ENCODE data around the gene STEAP1B. TPM values are rescaled to one million over a fixed set of nuclear protein-coding genes. Genes with fewer than 3 reads are reported as not detected.

Gene STEAP1B
- polyA plus RNA-seq, 3 donors: 0.16 TPM; not detected in 2

DNA sequence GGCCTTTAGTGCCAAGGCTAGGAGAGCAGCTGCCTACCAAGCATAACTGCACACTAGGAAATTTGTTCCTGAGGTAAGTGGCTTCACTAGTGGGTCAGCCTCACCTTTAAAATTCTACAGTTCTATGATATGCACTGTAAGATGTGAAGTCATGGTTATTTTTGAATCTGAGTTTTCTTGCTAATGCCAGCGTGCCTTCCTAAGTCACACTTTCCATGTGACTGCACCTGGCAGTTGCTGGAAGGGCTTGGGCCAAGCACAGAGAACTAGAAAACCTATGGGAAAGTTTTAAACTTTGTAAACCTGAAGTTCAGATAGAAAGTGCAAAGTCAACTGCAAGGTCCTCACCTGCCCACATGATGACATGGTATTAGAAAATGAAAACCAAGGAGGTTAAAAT is 42.5 kb downstream of the STEAP1B start:
- Histone ChIP-seq H3K27ac (ENCODE audit: low read depth in 1 of 2, low read length in 2 of 2) (no peak overlapping the region), H3K27me3 (ENCODE audit: control insufficient read depth in 2 of 2, insufficient read depth in 2 of 2, low read length in 2 of 2) (peaks cover 11 to 19% of the 10 kb centered on the region in 2 donors), H4K20me1 (ENCODE audit: insufficient read depth, low read length) (no peaks in the 10 kb centered on the region), H3K36me3 (replicated peaks in 1 of 2; ENCODE audit: control insufficient read depth in 1 of 2, insufficient read depth in 2 of 2, low read length in 2 of 2) (no peaks in the 10 kb centered on the region), H3K4me3 (replicated peaks in 1 of 3; ENCODE audit: low read depth in 2 of 3, low read length in 3 of 3) (no peak overlapping the region), H2AFZ (ENCODE audit: insufficient read depth, low read depth, low read length, poor library complexity, severe bottlenecking) (no peak overlapping the region), H3K4me1 (ENCODE audit: control insufficient read depth in 1 of 2, insufficient read depth in 2 of 2, low read length in 2 of 2) (no peaks in the 10 kb centered on the region), H3K9me3 (replicated peaks in 1 of 2; ENCODE audit: control insufficient read depth in 1 of 2, insufficient read depth in 1 of 2, low read length in 2 of 2) (peaks cover 0 to 2% of the 10 kb centered on the region in 2 donors), H3K4me2 (replicated peaks; ENCODE audit: extremely low read depth, low read length, poor library complexity, severe bottlenecking) (no peak overlapping the region), H3K79me2 (ENCODE audit: insufficient read depth, low read length) (no peaks in the 10 kb centered on the region), H3K9ac (ENCODE audit: insufficient read depth, low read length, poor library complexity, severe bottlenecking) (no peak overlapping the region)
- H3K4me1 Mint-ChIP-seq: peaks cover 2% of the 10 kb centered on the region
- H3K9me3 Mint-ChIP-seq: peaks cover 0 to 3% (median 0%) of the 10 kb centered on the region in 7 donors
- no CpG with 5 or more reads among the region's 1 CpG for WGBS (ENCODE audit: insufficient coverage)
- no peak overlapping the region for H3K4me3 Mint-ChIP-seq
- H3K27ac Mint-ChIP-seq: no peak overlapping the region
- H3K36me3 Mint-ChIP-seq: no peaks in the 10 kb centered on the region
- intact Hi-C loops (cut with micrococcal nuclease): no loop called here
- H3K27me3 Mint-ChIP-seq (ENCODE audit: low read depth in 3 of 3): peaks cover 15 to 21% (median 15%) of the 10 kb centered on the region in 3 donors
- DNase-seq: no peak
- TF ChIP-seq, protein P1, sequence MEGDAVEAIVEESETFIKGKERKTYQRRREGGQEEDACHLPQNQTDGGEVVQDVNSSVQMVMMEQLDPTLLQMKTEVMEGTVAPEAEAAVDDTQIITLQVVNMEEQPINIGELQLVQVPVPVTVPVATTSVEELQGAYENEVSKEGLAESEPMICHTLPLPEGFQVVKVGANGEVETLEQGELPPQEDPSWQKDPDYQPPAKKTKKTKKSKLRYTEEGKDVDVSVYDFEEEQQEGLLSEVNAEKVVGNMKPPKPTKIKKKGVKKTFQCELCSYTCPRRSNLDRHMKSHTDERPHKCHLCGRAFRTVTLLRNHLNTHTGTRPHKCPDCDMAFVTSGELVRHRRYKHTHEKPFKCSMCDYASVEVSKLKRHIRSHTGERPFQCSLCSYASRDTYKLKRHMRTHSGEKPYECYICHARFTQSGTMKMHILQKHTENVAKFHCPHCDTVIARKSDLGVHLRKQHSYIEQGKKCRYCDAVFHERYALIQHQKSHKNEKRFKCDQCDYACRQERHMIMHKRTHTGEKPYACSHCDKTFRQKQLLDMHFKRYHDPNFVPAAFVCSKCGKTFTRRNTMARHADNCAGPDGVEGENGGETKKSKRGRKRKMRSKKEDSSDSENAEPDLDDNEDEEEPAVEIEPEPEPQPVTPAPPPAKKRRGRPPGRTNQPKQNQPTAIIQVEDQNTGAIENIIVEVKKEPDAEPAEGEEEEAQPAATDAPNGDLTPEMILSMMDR (IDR thresholded peaks at IDR 0.05): no peak

DNA sequence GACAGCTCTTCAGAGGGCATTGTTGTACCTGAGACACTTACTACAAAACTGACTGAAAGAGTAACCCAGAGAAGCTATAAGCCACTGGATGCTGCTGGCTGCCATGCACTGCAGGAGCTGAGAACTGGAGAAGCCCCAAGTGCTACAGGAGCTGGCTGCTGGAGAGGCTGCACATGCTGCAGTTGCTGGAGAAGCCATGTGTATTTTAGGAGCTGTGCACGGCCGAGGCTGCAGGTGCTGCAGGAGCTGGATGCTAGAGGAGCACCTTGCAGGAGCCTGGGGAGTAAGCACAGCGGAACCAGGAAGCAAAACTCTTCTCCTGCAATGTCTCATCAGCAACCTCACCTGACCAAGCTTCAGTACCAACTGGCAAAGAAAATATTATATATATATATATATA is 45.5 kb downstream of the STEAP1B start:
- Mint-ChIP-seq H3K36me3 (no peaks in the 10 kb centered on the region), H3K4me3 (no peak overlapping the region), H3K9me3 (peaks cover 0 to 5% (median 0%) of the 10 kb centered on the region in 7 donors), H3K27ac (no peak overlapping the region), H3K27me3 (ENCODE audit: low read depth in 3 of 3) (peaks cover 21 to 36% (median 28%) of the 10 kb centered on the region in 3 donors), H3K4me1 (peaks cover 6% of the 10 kb centered on the region)
- Histone ChIP-seq H3K27me3 (ENCODE audit: control insufficient read depth in 2 of 2, insufficient read depth in 2 of 2, low read length in 2 of 2) (peaks cover 21 to 31% of the 10 kb centered on the region in 2 donors), H3K27ac (ENCODE audit: low read depth in 1 of 2, low read length in 2 of 2) (no peak overlapping the region), H3K79me2 (ENCODE audit: insufficient read depth, low read length) (no peaks in the 10 kb centered on the region), H3K4me3 (replicated peaks in 1 of 3; ENCODE audit: low read depth in 2 of 3, low read length in 3 of 3) (no peak overlapping the region), H3K4me1 (ENCODE audit: control insufficient read depth in 1 of 2, insufficient read depth in 2 of 2, low read length in 2 of 2) (no peaks in the 10 kb centered on the region), H2AFZ (ENCODE audit: insufficient read depth, low read depth, low read length, poor library complexity, severe bottlenecking) (no peak overlapping the region), H3K9me3 (replicated peaks in 1 of 2; ENCODE audit: control insufficient read depth in 1 of 2, insufficient read depth in 1 of 2, low read length in 2 of 2) (peaks cover 0 to 4% of the 10 kb centered on the region in 2 donors), H4K20me1 (ENCODE audit: insufficient read depth, low read length) (no peaks in the 10 kb centered on the region), H3K4me2 (replicated peaks; ENCODE audit: extremely low read depth, low read length, poor library complexity, severe bottlenecking) (no peak overlapping the region), H3K36me3 (replicated peaks in 1 of 2; ENCODE audit: control insufficient read depth in 1 of 2, insufficient read depth in 2 of 2, low read length in 2 of 2) (no peaks in the 10 kb centered on the region), H3K9ac (ENCODE audit: insufficient read depth, low read length, poor library complexity, severe bottlenecking) (no peak overlapping the region)
- TF ChIP-seq, protein P1 (IDR thresholded peaks at IDR 0.05): no peak
- no peak for DNase-seq
- intact Hi-C loops (cut with micrococcal nuclease): no loop called here
- 90% methylated on average over 2 of the region's 3 CpGs for WGBS (ENCODE audit: insufficient coverage)
